Kidney (tissue), 22 donors: ENCODE results near the gene BUD31. TPM values are rescaled to one million over a fixed set of nuclear protein-coding genes. Genes with fewer than 3 reads are reported as not detected.

Source experiments
- DNase-seq, 5 donors: peaks; one replicate each; pipeline ENCODE4 v3.0.0-alpha.2; 2013 to 2020
- FAIRE-seq: peaks from 2 replicates; lab custom pipeline; 2012; peaks lifted over from hg19 to GRCh38; lab: Jason Lieb, UNC
- H3K27ac ChIP-seq, 2 donors: one replicate each; pipeline ENCODE4 v1.7.0; 2013; ENCODE audit warnings: low read depth in 2 of 2, low read length in 2 of 2, inconsistent platforms in 1 of 2
- H3K27me3 ChIP-seq: one replicate; pipeline ENCODE4 v1.7.1; 2013; ENCODE audit warnings: low read length, inconsistent platforms; ENCODE audit not compliant: control insufficient read depth, insufficient read depth
- H3K36me3 ChIP-seq, 3 donors: one replicate each; pipeline versions ENCODE4 v1.7.0 to v1.7.1; 2013; ENCODE audit warnings: low read length in 3 of 3, control low read depth in 1 of 3, inconsistent platforms in 1 of 3; ENCODE audit not compliant: insufficient read depth in 3 of 3, control insufficient read depth in 2 of 3
- H3K4me1 ChIP-seq, 3 donors: one replicate each; pipeline versions ENCODE4 v1.7.0 to v1.7.1; 2013; ENCODE audit warnings: low read length in 3 of 3, inconsistent platforms in 1 of 3, low read depth in 1 of 3; ENCODE audit not compliant: control insufficient read depth in 2 of 3, insufficient read depth in 2 of 3
- H3K4me3 ChIP-seq, 3 donors: one replicate each; pipeline versions ENCODE4 v1.7.0 to v1.8.1; 2013; ENCODE audit warnings: low read length in 3 of 3, control low read depth in 1 of 3, inconsistent platforms in 1 of 3
- H3K9ac ChIP-seq, 3 donors: one replicate each; pipeline versions ENCODE4 v1.7.0 to v1.7.1; 2013; ENCODE audit warnings: low read length in 3 of 3, control low read depth in 1 of 3, inconsistent platforms in 1 of 3
- H3K9me3 ChIP-seq, 3 donors: one replicate each; pipeline versions ENCODE4 v1.7.0 to v1.7.1; 2013; ENCODE audit warnings: low read length in 3 of 3, control low read depth in 1 of 3, inconsistent platforms in 1 of 3; ENCODE audit not compliant: control insufficient read depth in 2 of 3, insufficient read depth in 1 of 3
- CTCF ChIP-seq: IDR thresholded peaks from 3 replicates; pipeline ENCODE4 v1.5.1; 2012; ENCODE audit warnings: mild to moderate bottlenecking, moderate library complexity, borderline replicate concordance; ENCODE audit not compliant: insufficient read depth; ENCODE audit errors: extremely low read depth
- intact Hi-C: fragments of 100-400 bp; cut with DNase I; formaldehyde crosslinking; loops from one replicate; pipeline ENCODE4 v1.11.1; 2022
- long read RNA-seq, 10 donors: library from polyadenylated mRNA in 1 of 10; unstranded in 1 of 10; transcript quantifications; one replicate each; pipeline ENCODE4 v2.0.0 and lab custom pipeline, GENCODE V29; 2021 to 2026
- polyA plus RNA-seq: library from polyadenylated mRNA; stranded (reverse); fragments of 350-450 nt; fragmentation: Illumina TruSeq; extraction: RNeasy Lipid Tissue Mini Kit (QIAGEN cat#74804); gene quantifications from one replicate; pipeline ENCODE4 v1.2.3, GENCODE V29; 2014; ENCODE audit warnings: low read depth, low replicate concordance; ENCODE audit not compliant: insufficient read depth
- total RNA-seq: library from RNA; stranded (reverse); fragmentation: NEBNext Ultra II Directional; extraction: Animal tissue kit (Norgen Biotek cat#: 25700); gene quantifications from one replicate; pipeline ENCODE4 v1.2.1, GENCODE V29; 2021
- donor health status: control.
- donor health status: control.
- donor health status: control.
- donor health status: control.
- donor health status: control.
- donor health status: DM: yes; HTN: yes; CAD: no.
- donor health status: Normal renal cell carcinoma (clear cell type).

Gene BUD31
- total RNA-seq, result 79.0 TPM
- polyA plus RNA-seq, result 141 TPM
- long read RNA-seq, donor 1, transcript BUD31-201 (6 exons, 1,035 nt), result minor isoform, 9 of 23 reads
- long read RNA-seq, donor 1, transcript BUD31-202 (6 exons, 1,139 nt), result major isoform, 14 of 23 reads
- long read RNA-seq, donor 1, partial matches to known transcripts, result 0 of 23 reads
- long read RNA-seq, donor 1, other reads (novel, unspliced or antisense), result 0 of 23 reads
- long read RNA-seq, donor 2, transcript BUD31-201 (6 exons, 1,035 nt), result minor isoform, 10 of 57 reads
- long read RNA-seq, donor 2, transcript BUD31-202 (6 exons, 1,139 nt), result major isoform, 24 of 57 reads
- long read RNA-seq, donor 2, partial matches to known transcripts, result 23 of 57 reads
- long read RNA-seq, donor 2, other reads (novel, unspliced or antisense), result 0 of 57 reads
- long read RNA-seq, donor 3, transcript BUD31-202 (6 exons, 1,139 nt), result major isoform, 38 of 77 reads
- long read RNA-seq, donor 3, transcript BUD31-201 (6 exons, 1,035 nt), result minor isoform, 17 of 77 reads
- long read RNA-seq, donor 3, partial matches to known transcripts, result 19 of 77 reads
- long read RNA-seq, donor 3, other reads (novel, unspliced or antisense), result 0 of 77 reads
- long read RNA-seq, donor 4, transcript BUD31-201 (6 exons, 1,035 nt), result minor isoform, 11 of 39 reads
- long read RNA-seq, donor 4, transcript BUD31-202 (6 exons, 1,139 nt), result major isoform, 20 of 39 reads
- long read RNA-seq, donor 4, partial matches to known transcripts, result 7 of 39 reads
- long read RNA-seq, donor 4, other reads (novel, unspliced or antisense), result 0 of 39 reads
- long read RNA-seq, donor 5, partial matches to known transcripts, result 0 of 1 reads
- long read RNA-seq, donor 5, other reads (novel, unspliced or antisense), result 0 of 1 reads
- long read RNA-seq, donor 6, transcript BUD31-202 (6 exons, 1,139 nt), result major isoform, 58 of 146 reads
- long read RNA-seq, donor 6, transcript BUD31-201 (6 exons, 1,035 nt), result minor isoform, 28 of 146 reads
- long read RNA-seq, donor 6, partial matches to known transcripts, result 51 of 146 reads
- long read RNA-seq, donor 6, other reads (novel, unspliced or antisense), result 6 of 146 reads
- long read RNA-seq, donor 7, transcript BUD31-201 (6 exons, 1,035 nt), result minor isoform, 11 of 44 reads
- long read RNA-seq, donor 7, transcript BUD31-202 (6 exons, 1,139 nt), result major isoform, 25 of 44 reads
- long read RNA-seq, donor 7, partial matches to known transcripts, result 4 of 44 reads
- long read RNA-seq, donor 7, other reads (novel, unspliced or antisense), result 4 of 44 reads
- long read RNA-seq, donor 8, transcript BUD31-202 (6 exons, 1,139 nt), result major isoform, 35 of 71 reads
- long read RNA-seq, donor 8, transcript BUD31-201 (6 exons, 1,035 nt), result minor isoform, 17 of 71 reads
- long read RNA-seq, donor 8, partial matches to known transcripts, result 18 of 71 reads
- long read RNA-seq, donor 8, other reads (novel, unspliced or antisense), result 0 of 71 reads
- long read RNA-seq, donor 9, transcript BUD31-202 (6 exons, 1,139 nt), result major isoform, 16 of 24 reads
- long read RNA-seq, donor 9, transcript BUD31-201 (6 exons, 1,035 nt), result minor isoform, 7 of 24 reads
- long read RNA-seq, donor 9, partial matches to known transcripts, result 0 of 24 reads
- long read RNA-seq, donor 9, other reads (novel, unspliced or antisense), result 0 of 24 reads
- long read RNA-seq, donor 10, transcript BUD31-202 (6 exons, 1,139 nt), result major isoform, 23 of 36 reads
- long read RNA-seq, donor 10, transcript BUD31-201 (6 exons, 1,035 nt), result minor isoform, 7 of 36 reads
- long read RNA-seq, donor 10, partial matches to known transcripts, result 5 of 36 reads
- long read RNA-seq, donor 10, other reads (novel, unspliced or antisense), result 0 of 36 reads

GRCh38 chr7:99408379-99409191 lies at the start of gene BUD31, which contains the start of gene PDAP1:
Gene BUD31 (plus strand): TSS chr7:99408969. CDS start chr7:99411093, 2,124 bp downstream.
Gene PDAP1 (minus strand): TSS chr7:99408597. CDS start chr7:99408548, 49 bp downstream.
- Histone ChIP-seq H3K36me3 (peaks cover 16 to 28% (median 24%) of the 10 kb centered on the region in 3 donors), H3K9ac (peak within 1 kb of the TSS; percentile 87 to 99 (median 98)), H3K9me3 (no peaks in the 10 kb centered on the region), H3K27ac (peak within 1 kb of the TSS; percentile 100), H3K4me3 (peak within 1 kb of the TSS; percentile 88 to 99 (median 96)), H3K27me3 (no peaks in the 10 kb centered on the region), H3K4me1 (peaks cover 0 to 28% (median 8%) of the 10 kb centered on the region in 3 donors)
- no peak for FAIRE-seq
- peak; percentile 95 to 98 (median 97) for DNase-seq
- no peak for TF ChIP-seq CTCF
- intact Hi-C loops, result no loop called here

- Histone ChIP-seq H3K4me1 (no peaks in the 10 kb centered on the region), H3K9ac (no peak overlapping the region), H3K36me3 (peaks cover 3 to 30% (median 25%) of the 10 kb centered on the region in 3 donors), H3K27me3 (no peaks in the 10 kb centered on the region), H3K4me3 (no peak overlapping the region), H3K9me3 (no peaks in the 10 kb centered on the region), H3K27ac (no peak overlapping the region)
- no peak for TF ChIP-seq CTCF
- FAIRE-seq (no peak), DNase-seq (peak in 1 of 5 donors; percentile 46)
- intact Hi-C loops, result no loop called here
These were observed 49.2 kb upstream of the BUD31 start for GRCh38 chr7:99359465-99360154.
